SU-DHL-6 (cell line): ENCODE measurements around the gene SLC22A1.

Experiments used
- CTCF ChIP-seq: fragments of 200-600 bp; sonication (generic); IDR thresholded peaks from one replicate; pipeline ENCODE4 v1.5.1; 2017; ENCODE audit warnings: antibody characterized with exemption, mild to moderate bottlenecking, low read length, moderate library complexity; ENCODE audit not compliant: insufficient read depth, poor library complexity, severe bottlenecking
- EZH2phosphoT487 ChIP-seq: fragments of 200-600 bp; sonication (generic), shearing (Covaris generic); conservative IDR thresholded peaks from 2 replicates; pipeline ENCODE4 v1.6.1; 2018; ENCODE audit warnings: mild to moderate bottlenecking, antibody characterized with exemption, low read length, moderate library complexity, mixed read lengths

GRCh38 chr6:160154471-160154870 is 32.9 kb downstream of the SLC22A1 start:
- TF ChIP-seq CTCF, result no peak
- no peak for TF ChIP-seq EZH2phosphoT487
